GM10266 (cell line): Measurements from ENCODE around the gene TIAM2.

Experiments
- DNase-seq: peaks from one replicate; pipeline ENCODE4 v3.0.0; 2012; ENCODE audit errors: extremely low spot score
- CTCF ChIP-seq: IDR thresholded peaks from 2 replicates; pipeline ENCODE4 v1.5.1; 2012; ENCODE audit warnings: mild to moderate bottlenecking, low read depth; ENCODE audit not compliant: control insufficient read depth, insufficient read depth; ENCODE audit errors: missing control alignments

TIAM2 gene

GRCh38 chr6:154993710-154994109, 1.4 kb upstream of the TIAM2 start:
- no peak for DNase-seq
- TF ChIP-seq CTCF: no peak

GRCh38 chr6:154994836-154995253, 270 bp upstream of the TIAM2 start:
- TF ChIP-seq CTCF: no peak
- DNase-seq: no peak

- no peak for DNase-seq
- TF ChIP-seq CTCF: no peak
These were observed 988 bp downstream of the TIAM2 start for GRCh38 chr6:154996016-154996590.

- DNase-seq: no peak
- no peak for TF ChIP-seq CTCF
These were observed 1.8 kb downstream of the TIAM2 start for GRCh38 chr6:154996841-154997311.

GRCh38 chr6:154998855-154999254, 3.7 kb downstream of the TIAM2 start:
- no peak for TF ChIP-seq CTCF
- DNase-seq: no peak

GRCh38 chr6:155001482-155001881, 6.4 kb downstream of the TIAM2 start:
- no peak for TF ChIP-seq CTCF
- no peak for DNase-seq

- no peak for TF ChIP-seq CTCF
- no peak for DNase-seq
These were observed 6.8 kb downstream of the TIAM2 start for GRCh38 chr6:155001934-155002333.
